Astrocyte (in vitro differentiated cells and primary cell): ENCODE results near the gene BUD13. TPM values are rescaled to one million over a fixed set of nuclear protein-coding genes. Genes with fewer than 3 reads are reported as not detected.

Source experiments
- DNase-seq: peaks from one replicate; pipeline ENCODE4 v3.0.0-alpha.2; 2010; ENCODE audit warnings: low read depth
- FAIRE-seq: peaks from 2 replicates; lab custom pipeline; 2011; peaks lifted over from hg19 to GRCh38; lab: Jason Lieb, UNC
- H2AFZ ChIP-seq: 2 replicates; pipeline ENCODE4 v1.6.0; 2012; ENCODE audit warnings: low read depth, low read length, inconsistent platforms
- H3K27ac ChIP-seq: 2 replicates; pipeline ENCODE4 v1.5.1; 2011; ENCODE audit warnings: low read depth, low read length, inconsistent platforms
- H3K27me3 ChIP-seq: 2 replicates; pipeline ENCODE4 v1.6.0; 2011; ENCODE audit warnings: low read length, inconsistent platforms; ENCODE audit not compliant: insufficient read depth
- H3K36me3 ChIP-seq: 2 replicates; pipeline ENCODE4 v1.5.1; 2011; ENCODE audit warnings: low read length, inconsistent platforms; ENCODE audit not compliant: insufficient read depth
- H3K4me1 ChIP-seq: 2 replicates; pipeline ENCODE4 v1.5.1; 2011; ENCODE audit warnings: low read length, inconsistent platforms; ENCODE audit not compliant: insufficient read depth
- H3K4me2 ChIP-seq: 2 replicates; pipeline ENCODE4 v1.6.0; 2012; ENCODE audit warnings: low read length, inconsistent platforms
- H3K4me3 ChIP-seq: 2 replicates; pipeline ENCODE4 v1.5.1; 2011; ENCODE audit warnings: low read depth, mild to moderate bottlenecking, low read length, inconsistent platforms; ENCODE audit not compliant: insufficient read depth
- H3K79me2 ChIP-seq: 2 replicates; pipeline ENCODE4 v1.6.0; 2012; ENCODE audit warnings: mild to moderate bottlenecking, low read length, inconsistent platforms; ENCODE audit not compliant: insufficient read depth
- H3K9ac ChIP-seq: 2 replicates; pipeline ENCODE4 v1.6.0; 2012; ENCODE audit warnings: mild to moderate bottlenecking, low read length, inconsistent platforms
- H3K9me3 ChIP-seq: 2 replicates; pipeline ENCODE4 v1.5.1; 2012; ENCODE audit warnings: low read depth, mild to moderate bottlenecking, low read length, inconsistent platforms; ENCODE audit not compliant: insufficient read depth
- H4K20me1 ChIP-seq: 2 replicates; pipeline ENCODE4 v1.6.0; 2012; ENCODE audit warnings: low read length, inconsistent platforms; ENCODE audit not compliant: insufficient read depth
- H3K27ac Mint-ChIP-seq: one replicate; pipeline ENCODE4 v1.8.0; 2021; ENCODE audit warnings: mild to moderate bottlenecking, mixed read lengths; ENCODE audit not compliant: unreplicated experiment
- H3K27me3 Mint-ChIP-seq: one replicate; pipeline ENCODE4 v1.8.0; 2021; ENCODE audit warnings: low read depth, mixed read lengths; ENCODE audit not compliant: unreplicated experiment
- H3K36me3 Mint-ChIP-seq: one replicate; pipeline ENCODE4 v1.8.0; 2021; ENCODE audit warnings: low read depth, mixed read lengths; ENCODE audit not compliant: unreplicated experiment
- H3K4me1 Mint-ChIP-seq: one replicate; pipeline ENCODE4 v1.8.0; 2021; ENCODE audit warnings: low read depth, mixed read lengths; ENCODE audit not compliant: unreplicated experiment
- H3K4me3 Mint-ChIP-seq: one replicate; pipeline ENCODE4 v1.8.0; 2021; ENCODE audit warnings: mild to moderate bottlenecking, moderate library complexity, mixed read lengths; ENCODE audit not compliant: unreplicated experiment
- H3K9me3 Mint-ChIP-seq: one replicate; pipeline ENCODE4 v1.8.0; 2021; ENCODE audit warnings: mild to moderate bottlenecking, mixed read lengths; ENCODE audit not compliant: unreplicated experiment
- CTCF ChIP-seq: IDR thresholded peaks from 2 replicates; pipeline ENCODE4 v1.5.1; 2011; ENCODE audit warnings: low read depth, mild to moderate bottlenecking, inconsistent platforms, low read length, moderate library complexity; ENCODE audit not compliant: insufficient read depth
- EZH2 ChIP-seq: IDR thresholded peaks from 2 replicates; pipeline ENCODE4 v1.6.1; 2012; ENCODE audit warnings: mild to moderate bottlenecking, low read length, inconsistent platforms; ENCODE audit not compliant: insufficient read depth
- total RNA-seq: library from RNA; stranded (reverse); gene quantifications from 2 replicates; pipeline ENCODE4 v1.2.1, GENCODE V29; 2021

BUD13 gene
- total RNA-seq, 1 donor from 2014 or later = 9.3 TPM

- Histone ChIP-seq H3K36me3 (no peaks in the 10 kb centered on the region), H4K20me1 (no peaks in the 10 kb centered on the region), H3K27me3 (peaks cover 1% of the 10 kb centered on the region), H3K27ac (no peak overlapping the region), H3K4me3 (no peak overlapping the region), H3K79me2 (no peaks in the 10 kb centered on the region), H3K4me1 (no peaks in the 10 kb centered on the region), H3K4me2 (no peak overlapping the region), H3K9ac (no peak overlapping the region), H2AFZ (no peak overlapping the region), H3K9me3 (no peaks in the 10 kb centered on the region)
- no peak for DNase-seq
- Mint-ChIP-seq H3K27ac (no peak overlapping the region), H3K4me1 (no peaks in the 10 kb centered on the region), H3K36me3 (peaks cover 2% of the 10 kb centered on the region), H3K27me3 (peaks cover 18% of the 10 kb centered on the region), H3K4me3 (no peak overlapping the region), H3K9me3 (no peaks in the 10 kb centered on the region)
- FAIRE-seq = no peak
- TF ChIP-seq EZH2 = no peak
- no peak for TF ChIP-seq CTCF
Measured at GRCh38 chr11:116821050-116821918, 48.5 kb upstream of the BUD13 start.

- peaks cover 14% of the 10 kb centered on the region for H3K27me3 Mint-ChIP-seq
Measured at GRCh38 chr11:116819049-116819448, 46.3 kb upstream of the BUD13 start.

More at GRCh38 chr11:116819049-116819448, 46.3 kb upstream of the BUD13 start:
- no peak overlapping the region for H3K4me3 Mint-ChIP-seq
- no peak for FAIRE-seq
- Histone ChIP-seq H2AFZ (no peak overlapping the region), H3K9me3 (no peaks in the 10 kb centered on the region), H4K20me1 (no peaks in the 10 kb centered on the region), H3K27ac (no peak overlapping the region), H3K9ac (no peak overlapping the region), H3K36me3 (no peaks in the 10 kb centered on the region), H3K4me1 (no peaks in the 10 kb centered on the region), H3K4me2 (no peak overlapping the region), H3K27me3 (peaks cover 3% of the 10 kb centered on the region), H3K4me3 (no peak overlapping the region), H3K79me2 (no peaks in the 10 kb centered on the region)
- peaks cover 2% of the 10 kb centered on the region for H3K36me3 Mint-ChIP-seq
- TF ChIP-seq EZH2 (no peak), CTCF (no peak)
- no peak overlapping the region for H3K27ac Mint-ChIP-seq
- H3K4me1 Mint-ChIP-seq = no peaks in the 10 kb centered on the region
- no peak for DNase-seq
- H3K9me3 Mint-ChIP-seq = no peaks in the 10 kb centered on the region
